Type B pancreatic cell (in vitro differentiated cells): Measurements from ENCODE around the gene MED27. TPM values are rescaled to one million over a fixed set of nuclear protein-coding genes. Genes with fewer than 3 reads are reported as not detected.

ENCODE experiments used
- DNase-seq: peaks from one replicate; pipeline ENCODE4 v3.0.0; 2021; ENCODE audit warnings: mixed read lengths; ENCODE audit not compliant: unreplicated experiment; ENCODE audit errors: extremely low spot score
- H3K27ac Mint-ChIP-seq: 2 replicates; pipeline ENCODE4 v1.8.0; 2021; ENCODE audit warnings: mild to moderate bottlenecking, mixed read lengths
- H3K27me3 Mint-ChIP-seq: 2 replicates; pipeline ENCODE4 v1.8.0; 2021; ENCODE audit warnings: mixed read lengths
- H3K36me3 Mint-ChIP-seq: 2 replicates; pipeline ENCODE4 v1.8.0; 2021; ENCODE audit warnings: mixed read lengths
- H3K4me1 Mint-ChIP-seq: one replicate; pipeline ENCODE4 v1.8.0; 2021; ENCODE audit warnings: mixed read lengths; ENCODE audit not compliant: unreplicated experiment
- H3K4me3 Mint-ChIP-seq: 2 replicates; pipeline ENCODE4 v1.8.0; 2021; ENCODE audit warnings: mild to moderate bottlenecking, mixed read lengths
- H3K9me3 Mint-ChIP-seq: 2 replicates; pipeline ENCODE4 v1.8.0; 2021; ENCODE audit warnings: mixed read lengths
- CTCF ChIP-seq: fragments of 200-600 bp; sonication (generic); conservative IDR thresholded peaks from 2 replicates; pipeline ENCODE4 v1.5.0; 2021; ENCODE audit warnings: antibody characterized with exemption, mild to moderate bottlenecking
- total RNA-seq: library from RNA; stranded (reverse); gene quantifications from 2 replicates; pipeline ENCODE4 v1.2.1, GENCODE V29; 2021; ENCODE audit warnings: low replicate concordance

Gene MED27
- total RNA-seq, 1 donor from 2014 or later, result 21.7 TPM

GRCh38 chr9:131982671-131983239 is 96.9 kb downstream of the MED27 start:
- Mint-ChIP-seq H3K27ac (no peak overlapping the region), H3K4me3 (no peak overlapping the region), H3K27me3 (no peaks in the 10 kb centered on the region), H3K36me3 (no peaks in the 10 kb centered on the region), H3K9me3 (no peaks in the 10 kb centered on the region), H3K4me1 (peaks cover 27% of the 10 kb centered on the region)
- no peak for TF ChIP-seq CTCF
- no peak for DNase-seq

GRCh38 chr9:131982102-131982501 is 97.6 kb downstream of the MED27 start:
- no peak for DNase-seq
- TF ChIP-seq CTCF, result no peak
- H3K4me1 Mint-ChIP-seq, result peaks cover 20% of the 10 kb centered on the region
- no peak overlapping the region for H3K4me3 Mint-ChIP-seq
- no peaks in the 10 kb centered on the region for H3K27me3 Mint-ChIP-seq
- no peaks in the 10 kb centered on the region for H3K9me3 Mint-ChIP-seq
- H3K27ac Mint-ChIP-seq, result no peak overlapping the region
- no peaks in the 10 kb centered on the region for H3K36me3 Mint-ChIP-seq

- no peaks in the 10 kb centered on the region for H3K27me3 Mint-ChIP-seq
- no peak for DNase-seq
- no peak overlapping the region for H3K27ac Mint-ChIP-seq
- H3K4me3 Mint-ChIP-seq, result no peak overlapping the region
- H3K36me3 Mint-ChIP-seq, result no peaks in the 10 kb centered on the region
- TF ChIP-seq CTCF, result no peak
- H3K9me3 Mint-ChIP-seq, result no peaks in the 10 kb centered on the region
- H3K4me1 Mint-ChIP-seq, result peaks cover 18% of the 10 kb centered on the region
Observed at GRCh38 chr9:131981116-131981776, 98.4 kb downstream of the MED27 start.

GRCh38 chr9:131980267-131981016 is 99.2 kb downstream of the MED27 start:
- H3K4me3 Mint-ChIP-seq, result no peak overlapping the region

More at GRCh38 chr9:131980267-131981016, 99.2 kb downstream of the MED27 start:
- no peak for DNase-seq
- TF ChIP-seq CTCF, result no peak
- H3K9me3 Mint-ChIP-seq, result no peaks in the 10 kb centered on the region
- H3K4me1 Mint-ChIP-seq, result peaks cover 18% of the 10 kb centered on the region
- no peak overlapping the region for H3K27ac Mint-ChIP-seq
- H3K36me3 Mint-ChIP-seq, result no peaks in the 10 kb centered on the region
- no peaks in the 10 kb centered on the region for H3K27me3 Mint-ChIP-seq
